B cell (primary cell): Measurements from ENCODE around the gene FRK.

Experiments
- CTCF ChIP-seq: fragments of 200-600 bp; IDR thresholded peaks from one replicate; pipeline ENCODE4 v1.8.0; 2022; ENCODE audit warnings: antibody characterized with exemption, mild to moderate bottlenecking
- EZH2 ChIP-seq: IDR thresholded peaks from 2 replicates; pipeline ENCODE4 v1.6.1; 2012; ENCODE audit warnings: borderline replicate concordance, low read depth, mild to moderate bottlenecking, moderate library complexity, low read length; ENCODE audit not compliant: insufficient read depth, poor library complexity, severe bottlenecking

GRCh38 chr6:115934829-115935228 lies 125.9 kb downstream of the FRK start:
- TF ChIP-seq CTCF, result no peak
- TF ChIP-seq EZH2, result no peak
